ENCODE results near the gene UGT1A8. TPM values are rescaled to one million over a fixed set of nuclear protein-coding genes. Genes with fewer than 3 reads are reported as not detected.

Gene UGT1A8
- polyA plus RNA-seq, 1 experiment = not detected

GRCh38 chr2:233779722-233780121, 162.3 kb downstream of the UGT1A8 start:
- CTCF ChIA-PET = interaction anchor here (1.0 kb wide), 1 partner anchor 1879 kb away, joined by 3 read pairs; no protein-coding TSS in a partner anchor
- POLR2A ChIA-PET = no interaction called here
- no peak for DNase-seq (ENCODE audit: low read depth, low spot score)
- H3K27me3 ChIP-seq (ENCODE audit: control insufficient read depth, insufficient read depth, low read length) = peaks cover 2% of the 10 kb centered on the region
- no peak overlapping the region for H3K4me3 ChIP-seq (ENCODE audit: low read depth, low read length)
- no peak overlapping the region for H3K27ac ChIP-seq (ENCODE audit: low read depth, low read length)
- H3K9me3 ChIP-seq (ENCODE audit: control insufficient read depth, insufficient read depth, low read length) = peaks cover 8% of the 10 kb centered on the region
- TF ChIP-seq CTCF (IDR thresholded peaks at IDR 0.05; ENCODE audit: low read depth, low read length) = no peak

- H3K27me3 ChIP-seq (ENCODE audit: control insufficient read depth, insufficient read depth, low read length) = peaks cover 2% of the 10 kb centered on the region
- no peak overlapping the region for H3K4me3 ChIP-seq (ENCODE audit: low read depth, low read length)
- no peak for TF ChIP-seq CTCF (IDR thresholded peaks at IDR 0.05; ENCODE audit: low read depth, low read length)
- DNase-seq (ENCODE audit: low read depth, low spot score) = no peak
- no peak overlapping the region for H3K27ac ChIP-seq (ENCODE audit: low read depth, low read length)
- no peaks in the 10 kb centered on the region; the same call in 1 of the 2 replicates for H3K9me3 ChIP-seq (ENCODE audit: control insufficient read depth, insufficient read depth, low read length)
- POLR2A ChIA-PET = no interaction called here
- CTCF ChIA-PET = interaction anchor here (0.5 to 1.0 kb wide), 2 partner anchors 48 to 1880 kb away, joined by 3 read pairs; no protein-coding TSS in a partner anchor
Observed at GRCh38 chr2:233780771-233781170, 163.3 kb downstream of the UGT1A8 start.

GRCh38 chr2:233789554-233789953, 172.1 kb downstream of the UGT1A8 start:
- DNase-seq (ENCODE audit: low read depth, low spot score) = no peak
- ChIA-PET POLR2A (no interaction called here), CTCF (no interaction called here)
- TF ChIP-seq CTCF (IDR thresholded peaks at IDR 0.05; ENCODE audit: low read depth, low read length) = no peak
- H3K27me3 ChIP-seq (ENCODE audit: control insufficient read depth, insufficient read depth, low read length) = peaks cover 6% of the 10 kb centered on the region
- H3K27ac ChIP-seq (ENCODE audit: low read depth, low read length) = no peak overlapping the region
- H3K4me3 ChIP-seq (ENCODE audit: low read depth, low read length) = no peak overlapping the region
- peaks cover 5% of the 10 kb centered on the region; the same call in 1 of the 2 replicates for H3K9me3 ChIP-seq (ENCODE audit: control insufficient read depth, insufficient read depth, low read length)

- Histone ChIP-seq H3K27me3 (ENCODE audit: control insufficient read depth, insufficient read depth, low read length) (peaks cover 6% of the 10 kb centered on the region), H3K4me3 (ENCODE audit: low read depth, low read length) (no peak overlapping the region), H3K9me3 (ENCODE audit: control insufficient read depth, insufficient read depth, low read length) (peaks cover 5% of the 10 kb centered on the region; the same call in 1 of the 2 replicates), H3K27ac (ENCODE audit: low read depth, low read length) (no peak overlapping the region)
- ChIA-PET CTCF (no interaction called here), POLR2A (no interaction called here)
- no peak for DNase-seq (ENCODE audit: low read depth, low spot score)
- TF ChIP-seq CTCF (IDR thresholded peaks at IDR 0.05; ENCODE audit: low read depth, low read length) = no peak
Observed at GRCh38 chr2:233791151-233791882, 173.9 kb downstream of the UGT1A8 start.

- Histone ChIP-seq H3K27me3 (ENCODE audit: control insufficient read depth, insufficient read depth, low read length) (peaks cover 6% of the 10 kb centered on the region), H3K4me3 (ENCODE audit: low read depth, low read length) (no peak overlapping the region), H3K9me3 (ENCODE audit: control insufficient read depth, insufficient read depth, low read length) (peaks cover 5% of the 10 kb centered on the region; the same call in 1 of the 2 replicates), H3K27ac (ENCODE audit: low read depth, low read length) (no peak overlapping the region)
- DNase-seq (ENCODE audit: low read depth, low spot score) = no peak
- CTCF ChIA-PET = no interaction called here
- no peak for TF ChIP-seq CTCF (IDR thresholded peaks at IDR 0.05; ENCODE audit: low read depth, low read length)
- POLR2A ChIA-PET = no interaction called here
Observed at GRCh38 chr2:233791883-233792329, 174.5 kb downstream of the UGT1A8 start.

Data from AG04450 (cell line).